HEK293 (cell line): ENCODE data around the gene JKAMP.

Experiments
- GFI1B ChIP-seq: fragments of 450-650 bp; formaldehyde crosslinking; IDR thresholded peaks from 2 replicates; pipeline ENCODE4 v1.5.1; 2016; ENCODE audit warnings: missing biosample characterization, missing genetic modification characterization
- HOXA7 ChIP-seq: sonication (generic); formaldehyde crosslinking; IDR thresholded peaks from 2 replicates; pipeline ENCODE4 v1.8.1; 2022; ENCODE audit warnings: missing genetic modification reagents, borderline replicate concordance
- KLF16 ChIP-seq: fragments of 450-650 bp; formaldehyde crosslinking; IDR thresholded peaks from 2 replicates; pipeline ENCODE4 v1.5.1; 2017; ENCODE audit warnings: missing biosample characterization, missing genetic modification characterization
- MYNN ChIP-seq: fragments of 450-650 bp; formaldehyde crosslinking; IDR thresholded peaks from 2 replicates; pipeline ENCODE4 v1.5.1; 2016; ENCODE audit warnings: missing biosample characterization, missing genetic modification characterization, borderline replicate concordance
- OSR2 ChIP-seq: fragments of 450-650 bp; formaldehyde crosslinking; IDR thresholded peaks from 2 replicates; pipeline ENCODE4 v1.5.1; 2016; ENCODE audit warnings: missing biosample characterization, missing genetic modification characterization
- SALL2 ChIP-seq: fragments of 450-650 bp; formaldehyde crosslinking; IDR thresholded peaks from 2 replicates; pipeline ENCODE4 v1.5.0; 2017; ENCODE audit warnings: missing biosample characterization, mild to moderate bottlenecking, missing genetic modification characterization, borderline replicate concordance
- SCRT1 ChIP-seq: fragments of 450-650 bp; formaldehyde crosslinking; IDR thresholded peaks from 2 replicates; pipeline ENCODE4 v1.5.1; 2016; ENCODE audit warnings: missing biosample characterization, missing genetic modification characterization, borderline replicate concordance
- TCF7L2 ChIP-seq: IDR thresholded peaks from 2 replicates; pipeline ENCODE4 v1.6.1; 2011; ENCODE audit warnings: low read depth, mild to moderate bottlenecking, inconsistent platforms, low read length, moderate library complexity, borderline replicate concordance
- ZFP3 ChIP-seq: fragments of 450-650 bp; formaldehyde crosslinking; IDR thresholded peaks from 2 replicates; pipeline ENCODE4 v1.5.1; 2016; ENCODE audit warnings: low read depth, missing biosample characterization, missing genetic modification characterization
- ZFP69B ChIP-seq: fragments of 450-650 bp; formaldehyde crosslinking; IDR thresholded peaks from 2 replicates; pipeline ENCODE4 v1.5.1; 2016; ENCODE audit warnings: missing biosample characterization, missing genetic modification characterization
- ZNF133 ChIP-seq: fragments of 450-650 bp; formaldehyde crosslinking; IDR thresholded peaks from 2 replicates; pipeline ENCODE4 v1.5.1; 2016; ENCODE audit warnings: missing biosample characterization, missing genetic modification characterization
- ZNF140 ChIP-seq: fragments of 450-650 bp; formaldehyde crosslinking; IDR thresholded peaks from 2 replicates; pipeline ENCODE4 v1.5.1; 2016; ENCODE audit warnings: missing biosample characterization, missing genetic modification characterization
- ZNF174 ChIP-seq: fragments of 450-650 bp; formaldehyde crosslinking; IDR thresholded peaks from 2 replicates; pipeline ENCODE4 v1.5.0; 2017; ENCODE audit warnings: missing biosample characterization, mild to moderate bottlenecking, missing genetic modification characterization
- ZNF302 ChIP-seq: fragments of 450-650 bp; formaldehyde crosslinking; IDR thresholded peaks from 2 replicates; pipeline ENCODE4 v1.5.1; 2016; ENCODE audit warnings: missing biosample characterization, missing genetic modification characterization, low read depth
- ZNF341 ChIP-seq: fragments of 450-650 bp; formaldehyde crosslinking; IDR thresholded peaks from 2 replicates; pipeline ENCODE4; 2016; ENCODE audit warnings: low read depth, missing biosample characterization, missing genetic modification characterization
- ZNF394 ChIP-seq: fragments of 450-650 bp; formaldehyde crosslinking; IDR thresholded peaks from 2 replicates; pipeline ENCODE4 v1.5.1; 2016; ENCODE audit warnings: missing biosample characterization, missing genetic modification characterization, mild to moderate bottlenecking, moderate library complexity, borderline replicate concordance
- ZNF585B ChIP-seq: fragments of 450-650 bp; formaldehyde crosslinking; IDR thresholded peaks from 2 replicates; pipeline ENCODE4 v1.5.1; 2016; ENCODE audit warnings: missing biosample characterization, missing genetic modification characterization
- ZNF596 ChIP-seq: fragments of 450-650 bp; IDR thresholded peaks from 2 replicates; pipeline ENCODE4 v1.5.0; 2018; ENCODE audit warnings: missing biosample characterization, mild to moderate bottlenecking, missing genetic modification characterization, moderate library complexity
- ZNF677 ChIP-seq: fragments of 450-650 bp; IDR thresholded peaks from 2 replicates; pipeline ENCODE4 v1.5.0; 2018; ENCODE audit warnings: missing biosample characterization, mild to moderate bottlenecking, missing genetic modification characterization, moderate library complexity
- ZNF707 ChIP-seq: fragments of 450-650 bp; formaldehyde crosslinking; IDR thresholded peaks from 2 replicates; pipeline ENCODE4 v1.5.1; 2016; ENCODE audit warnings: missing biosample characterization, missing genetic modification characterization
- ZNF768 ChIP-seq: fragments of 450-650 bp; formaldehyde crosslinking; IDR thresholded peaks from 2 replicates; pipeline ENCODE4 v1.5.1; 2018; ENCODE audit warnings: missing biosample characterization, mild to moderate bottlenecking, missing genetic modification characterization
- ZNF843 ChIP-seq: fragments of 450-650 bp; formaldehyde crosslinking; IDR thresholded peaks from 2 replicates; pipeline ENCODE4 v1.5.1; 2016; ENCODE audit warnings: missing biosample characterization, missing genetic modification characterization
- ZSCAN16 ChIP-seq: fragments of 450-650 bp; formaldehyde crosslinking; IDR thresholded peaks from 2 replicates; pipeline ENCODE4 v1.5.1; 2016; ENCODE audit warnings: missing biosample characterization, missing genetic modification characterization
- ZSCAN23 ChIP-seq: fragments of 450-650 bp; formaldehyde crosslinking; IDR thresholded peaks from 2 replicates; pipeline ENCODE4 v1.5.1; 2016; ENCODE audit warnings: missing biosample characterization, missing genetic modification characterization
- ZSCAN30 ChIP-seq: fragments of 450-650 bp; IDR thresholded peaks from 2 replicates; pipeline ENCODE4 v1.5.1; 2018; ENCODE audit warnings: missing biosample characterization, mild to moderate bottlenecking, missing genetic modification characterization, moderate library complexity
- TF ChIP-seq, protein P1 (sequence below): fragments of 450-650 bp; formaldehyde crosslinking; IDR thresholded peaks from 2 replicates; pipeline ENCODE4 v1.5.0; 2017; ENCODE audit warnings: missing biosample characterization, missing genetic modification characterization, borderline replicate concordance
- TF ChIP-seq, protein P2 (sequence below): fragments of 450-650 bp; formaldehyde crosslinking; IDR thresholded peaks from 2 replicates; pipeline ENCODE4; 2016; ENCODE audit warnings: missing biosample characterization, missing genetic modification characterization
- TF ChIP-seq, protein P3 (sequence below): fragments of 450-650 bp; formaldehyde crosslinking; IDR thresholded peaks from 2 replicates; pipeline ENCODE4 v1.5.1; 2016; ENCODE audit warnings: missing biosample characterization, missing genetic modification characterization
- TF ChIP-seq, protein P4 (sequence below): fragments of 450-650 bp; formaldehyde crosslinking; IDR thresholded peaks from 2 replicates; pipeline ENCODE4 v1.5.1; 2016; ENCODE audit warnings: missing biosample characterization, missing genetic modification characterization
- TF ChIP-seq, protein P5 (sequence below): fragments of 450-650 bp; formaldehyde crosslinking; IDR thresholded peaks from 2 replicates; pipeline ENCODE4 v1.5.1; 2017; ENCODE audit warnings: missing biosample characterization, missing genetic modification characterization
- TF ChIP-seq, protein P6 (sequence below): fragments of 450-650 bp; formaldehyde crosslinking; IDR thresholded peaks from 2 replicates; pipeline ENCODE4 v1.5.1; 2016; ENCODE audit warnings: missing biosample characterization, missing genetic modification characterization

JKAMP gene

DNA sequence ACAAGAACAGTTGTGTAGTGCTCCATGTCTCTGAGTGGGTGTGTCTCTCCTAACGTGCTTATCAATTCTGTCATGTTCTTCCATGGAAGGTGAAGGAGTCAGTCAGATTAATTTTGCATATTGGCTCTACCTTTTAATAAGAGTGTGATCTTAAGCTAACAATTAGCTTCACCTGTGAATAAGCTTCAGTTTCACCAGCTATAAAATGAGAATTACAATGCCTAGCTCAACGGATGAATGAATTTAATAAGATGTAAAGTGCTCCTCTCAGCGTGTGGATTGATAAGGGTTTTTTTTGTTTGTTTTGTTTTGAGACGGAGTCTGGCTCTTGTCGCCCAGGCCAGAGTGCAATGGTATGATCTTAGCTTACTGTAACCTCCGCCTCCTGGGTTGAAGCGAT lies 59.6 kb downstream of the JKAMP start (continued):
- no peak for TF ChIP-seq KLF16 (tag by site-specific recombination)
- TF ChIP-seq SALL2 (tag by site-specific recombination) = no peak
- TF ChIP-seq, protein P1, sequence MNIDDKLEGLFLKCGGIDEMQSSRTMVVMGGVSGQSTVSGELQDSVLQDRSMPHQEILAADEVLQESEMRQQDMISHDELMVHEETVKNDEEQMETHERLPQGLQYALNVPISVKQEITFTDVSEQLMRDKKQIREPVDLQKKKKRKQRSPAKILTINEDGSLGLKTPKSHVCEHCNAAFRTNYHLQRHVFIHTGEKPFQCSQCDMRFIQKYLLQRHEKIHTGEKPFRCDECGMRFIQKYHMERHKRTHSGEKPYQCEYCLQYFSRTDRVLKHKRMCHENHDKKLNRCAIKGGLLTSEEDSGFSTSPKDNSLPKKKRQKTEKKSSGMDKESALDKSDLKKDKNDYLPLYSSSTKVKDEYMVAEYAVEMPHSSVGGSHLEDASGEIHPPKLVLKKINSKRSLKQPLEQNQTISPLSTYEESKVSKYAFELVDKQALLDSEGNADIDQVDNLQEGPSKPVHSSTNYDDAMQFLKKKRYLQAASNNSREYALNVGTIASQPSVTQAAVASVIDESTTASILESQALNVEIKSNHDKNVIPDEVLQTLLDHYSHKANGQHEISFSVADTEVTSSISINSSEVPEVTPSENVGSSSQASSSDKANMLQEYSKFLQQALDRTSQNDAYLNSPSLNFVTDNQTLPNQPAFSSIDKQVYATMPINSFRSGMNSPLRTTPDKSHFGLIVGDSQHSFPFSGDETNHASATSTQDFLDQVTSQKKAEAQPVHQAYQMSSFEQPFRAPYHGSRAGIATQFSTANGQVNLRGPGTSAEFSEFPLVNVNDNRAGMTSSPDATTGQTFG (tag by site-specific recombination) = no peak
- no peak for TF ChIP-seq ZNF707 (tag by site-specific recombination)
- TF ChIP-seq ZNF174 (tag by site-specific recombination) = no peak
- TF ChIP-seq ZFP3 (tag by site-specific recombination) = no peak
- TF ChIP-seq ZSCAN23 (tag by site-specific recombination) = no peak
- TF ChIP-seq ZNF677 (tag by site-specific recombination) = no peak
- TF ChIP-seq TCF7L2 = peak; percentile 62; the same call in 1 of the 2 replicates
- TF ChIP-seq, protein P2, sequence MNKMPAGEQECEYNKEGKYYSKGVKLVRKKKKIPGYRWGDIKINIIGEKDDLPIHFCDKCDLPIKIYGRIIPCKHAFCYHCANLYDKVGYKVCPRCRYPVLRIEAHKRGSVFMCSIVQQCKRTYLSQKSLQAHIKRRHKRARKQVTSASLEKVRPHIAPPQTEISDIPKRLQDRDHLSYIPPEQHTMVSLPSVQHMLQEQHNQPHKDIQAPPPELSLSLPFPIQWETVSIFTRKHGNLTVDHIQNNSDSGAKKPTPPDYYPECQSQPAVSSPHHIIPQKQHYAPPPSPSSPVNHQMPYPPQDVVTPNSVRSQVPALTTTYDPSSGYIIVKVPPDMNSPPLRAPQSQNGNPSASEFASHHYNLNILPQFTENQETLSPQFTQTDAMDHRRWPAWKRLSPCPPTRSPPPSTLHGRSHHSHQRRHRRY = no peak; the same call in 1 of the 2 replicates
- TF ChIP-seq ZNF768 (tag by site-specific recombination) = no peak
- TF ChIP-seq ZSCAN30 (tag by site-specific recombination) = no peak
- TF ChIP-seq, protein P3, sequence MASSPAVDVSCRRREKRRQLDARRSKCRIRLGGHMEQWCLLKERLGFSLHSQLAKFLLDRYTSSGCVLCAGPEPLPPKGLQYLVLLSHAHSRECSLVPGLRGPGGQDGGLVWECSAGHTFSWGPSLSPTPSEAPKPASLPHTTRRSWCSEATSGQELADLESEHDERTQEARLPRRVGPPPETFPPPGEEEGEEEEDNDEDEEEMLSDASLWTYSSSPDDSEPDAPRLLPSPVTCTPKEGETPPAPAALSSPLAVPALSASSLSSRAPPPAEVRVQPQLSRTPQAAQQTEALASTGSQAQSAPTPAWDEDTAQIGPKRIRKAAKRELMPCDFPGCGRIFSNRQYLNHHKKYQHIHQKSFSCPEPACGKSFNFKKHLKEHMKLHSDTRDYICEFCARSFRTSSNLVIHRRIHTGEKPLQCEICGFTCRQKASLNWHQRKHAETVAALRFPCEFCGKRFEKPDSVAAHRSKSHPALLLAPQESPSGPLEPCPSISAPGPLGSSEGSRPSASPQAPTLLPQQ (tag by site-specific recombination) = peak; percentile 37; the same call in 1 of the 2 replicates
- TF ChIP-seq OSR2 (tag by site-specific recombination) = peak; percentile 96
- peak; percentile 14; the same call in 1 of the 2 replicates for TF ChIP-seq ZNF341 (tag by site-specific recombination)
- no peak for TF ChIP-seq MYNN (tag by site-specific recombination)
- TF ChIP-seq ZNF585B (tag by site-specific recombination) = no peak
- no peak; the same call in 1 of the 2 replicates for TF ChIP-seq GFI1B (tag by site-specific recombination)
- peak; percentile 85 for TF ChIP-seq SCRT1
- TF ChIP-seq ZNF394 (tag by site-specific recombination) = no peak
- no peak for TF ChIP-seq ZNF133 (tag by site-specific recombination)
- TF ChIP-seq ZNF843 (tag by site-specific recombination) = peak; percentile 97
- no peak for TF ChIP-seq ZSCAN16 (tag by site-specific recombination)
- TF ChIP-seq ZNF140 = no peak
- TF ChIP-seq, protein P4, sequence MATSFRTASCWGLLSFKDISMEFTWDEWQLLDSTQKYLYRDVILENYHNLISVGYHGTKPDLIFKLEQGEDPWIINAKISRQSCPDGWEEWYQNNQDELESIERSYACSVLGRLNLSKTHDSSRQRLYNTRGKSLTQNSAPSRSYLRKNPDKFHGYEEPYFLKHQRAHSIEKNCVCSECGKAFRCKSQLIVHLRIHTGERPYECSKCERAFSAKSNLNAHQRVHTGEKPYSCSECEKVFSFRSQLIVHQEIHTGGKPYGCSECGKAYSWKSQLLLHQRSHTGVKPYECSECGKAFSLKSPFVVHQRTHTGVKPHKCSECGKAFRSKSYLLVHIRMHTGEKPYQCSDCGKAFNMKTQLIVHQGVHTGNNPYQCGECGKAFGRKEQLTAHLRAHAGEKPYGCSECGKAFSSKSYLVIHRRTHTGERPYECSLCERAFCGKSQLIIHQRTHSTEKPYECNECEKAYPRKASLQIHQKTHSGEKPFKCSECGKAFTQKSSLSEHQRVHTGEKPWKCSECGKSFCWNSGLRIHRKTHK (tag by site-specific recombination) = no peak
- no peak for TF ChIP-seq ZNF596 (tag by site-specific recombination)
- no peak for TF ChIP-seq ZNF302 (tag by site-specific recombination)
- no peak for TF ChIP-seq ZFP69B (tag by site-specific recombination)
- TF ChIP-seq HOXA7 (CRISPR knock-in tag) = no peak
- TF ChIP-seq, protein P5, sequence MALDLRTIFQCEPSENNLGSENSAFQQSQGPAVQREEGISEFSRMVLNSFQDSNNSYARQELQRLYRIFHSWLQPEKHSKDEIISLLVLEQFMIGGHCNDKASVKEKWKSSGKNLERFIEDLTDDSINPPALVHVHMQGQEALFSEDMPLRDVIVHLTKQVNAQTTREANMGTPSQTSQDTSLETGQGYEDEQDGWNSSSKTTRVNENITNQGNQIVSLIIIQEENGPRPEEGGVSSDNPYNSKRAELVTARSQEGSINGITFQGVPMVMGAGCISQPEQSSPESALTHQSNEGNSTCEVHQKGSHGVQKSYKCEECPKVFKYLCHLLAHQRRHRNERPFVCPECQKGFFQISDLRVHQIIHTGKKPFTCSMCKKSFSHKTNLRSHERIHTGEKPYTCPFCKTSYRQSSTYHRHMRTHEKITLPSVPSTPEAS = no peak
- TF ChIP-seq, protein P6, sequence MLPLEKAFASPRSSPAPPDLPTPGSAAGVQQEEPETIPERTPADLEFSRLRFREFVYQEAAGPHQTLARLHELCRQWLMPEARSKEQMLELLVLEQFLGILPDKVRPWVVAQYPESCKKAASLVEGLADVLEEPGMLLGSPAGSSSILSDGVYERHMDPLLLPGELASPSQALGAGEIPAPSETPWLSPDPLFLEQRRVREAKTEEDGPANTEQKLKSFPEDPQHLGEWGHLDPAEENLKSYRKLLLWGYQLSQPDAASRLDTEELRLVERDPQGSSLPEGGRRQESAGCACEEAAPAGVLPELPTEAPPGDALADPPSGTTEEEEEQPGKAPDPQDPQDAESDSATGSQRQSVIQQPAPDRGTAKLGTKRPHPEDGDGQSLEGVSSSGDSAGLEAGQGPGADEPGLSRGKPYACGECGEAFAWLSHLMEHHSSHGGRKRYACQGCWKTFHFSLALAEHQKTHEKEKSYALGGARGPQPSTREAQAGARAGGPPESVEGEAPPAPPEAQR (tag by site-specific recombination) = no peak
